Activated CD8-positive, alpha-beta memory T cell treated with anti-CD3 and anti-CD28 coated beads, Interleukin-2, amount 50 U/mL, for 1 hour (primary cell): Measurements from ENCODE around the gene NAGA.

Experiments
- DNase-seq: peaks from one replicate; pipeline ENCODE4 v3.0.0-alpha.2; 2020; ENCODE audit errors: extremely low read depth

NAGA gene

DNA sequence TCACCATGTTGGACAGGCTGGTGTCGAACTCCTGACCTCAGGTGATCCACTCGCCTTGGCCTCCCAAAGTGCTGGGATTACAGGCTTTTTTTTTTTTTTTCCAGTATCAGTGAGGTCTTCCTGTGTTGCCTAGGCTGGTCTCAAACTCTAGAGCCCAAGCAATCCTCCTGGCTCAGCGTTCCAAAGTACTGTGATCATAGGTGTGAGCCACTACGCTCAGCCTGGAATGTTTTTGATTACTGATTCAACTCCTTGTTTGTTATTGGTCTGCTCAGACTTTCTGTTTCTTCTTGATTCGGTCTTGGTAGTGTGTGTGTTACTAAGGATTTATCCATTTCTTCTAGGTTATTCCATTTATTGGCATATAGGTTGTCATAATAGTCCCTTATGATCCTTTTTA, 31.3 kb downstream of the NAGA start:
- DNase-seq, result no peak

DNA sequence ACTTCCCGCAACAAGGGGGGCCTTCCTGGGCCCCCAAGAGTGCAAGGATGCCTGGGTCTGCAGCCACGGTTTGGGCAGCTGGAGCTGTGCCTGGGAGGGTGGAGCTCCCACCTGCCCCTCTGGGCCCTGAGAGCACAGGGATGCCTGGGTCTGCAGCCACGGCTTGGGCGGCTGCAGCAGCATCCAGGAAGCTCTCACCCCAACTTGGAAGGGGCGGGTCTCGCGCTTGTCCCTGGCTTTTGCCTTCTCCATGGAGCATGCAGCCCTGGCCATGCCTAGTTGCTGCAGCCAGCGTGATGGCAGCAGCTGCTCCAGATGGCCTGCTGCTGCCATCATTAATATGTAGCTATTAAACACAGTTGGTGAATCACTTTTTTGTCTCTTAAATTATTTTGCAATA, 35.4 kb downstream of the NAGA start:
- no peak for DNase-seq

DNA sequence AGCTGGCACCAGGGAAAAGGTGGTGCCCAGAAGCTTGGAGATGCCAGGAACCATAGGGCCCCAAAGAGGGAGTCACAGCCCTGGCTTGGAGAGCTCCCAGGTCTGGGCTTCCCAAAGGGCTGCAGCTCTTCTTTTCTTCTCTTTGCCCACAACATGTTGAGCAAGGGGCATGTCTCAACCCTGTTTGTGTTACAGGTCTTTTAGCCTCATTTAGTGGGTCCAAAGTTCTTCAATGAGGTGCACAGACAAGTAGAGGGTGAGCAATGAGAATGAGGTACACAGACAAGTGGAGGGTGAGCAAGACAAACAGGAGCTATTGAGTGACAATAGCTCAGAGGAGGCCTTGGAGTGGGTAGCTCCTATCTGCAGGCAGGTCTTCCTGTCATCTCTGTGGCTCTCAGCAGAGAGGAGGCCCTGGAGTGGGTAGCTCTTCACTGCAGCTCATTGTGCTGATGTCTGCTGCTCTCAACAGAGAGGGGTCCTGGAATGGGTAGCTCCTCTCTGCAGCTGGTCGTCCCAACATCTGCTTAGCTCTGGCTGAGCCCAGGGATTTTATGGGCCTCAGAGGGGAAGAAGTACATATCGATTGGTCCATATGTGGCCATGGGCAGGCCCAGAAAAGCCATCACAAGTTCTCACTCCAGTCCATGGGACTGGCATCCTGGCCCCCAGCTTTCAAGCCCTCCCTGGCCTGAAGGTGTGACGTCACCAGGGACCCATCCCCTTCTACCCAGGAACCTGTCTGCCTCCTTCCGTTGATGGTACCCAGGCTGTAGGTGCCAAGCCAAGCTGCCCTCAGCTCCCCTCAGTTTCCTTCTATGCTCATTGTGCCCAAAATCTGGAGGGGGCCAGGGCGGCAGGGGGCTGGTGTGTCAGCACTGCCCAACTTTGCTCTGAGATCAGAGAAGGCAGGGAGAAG, 37.1 kb downstream of the NAGA start:
- DNase-seq, result no peak

DNA sequence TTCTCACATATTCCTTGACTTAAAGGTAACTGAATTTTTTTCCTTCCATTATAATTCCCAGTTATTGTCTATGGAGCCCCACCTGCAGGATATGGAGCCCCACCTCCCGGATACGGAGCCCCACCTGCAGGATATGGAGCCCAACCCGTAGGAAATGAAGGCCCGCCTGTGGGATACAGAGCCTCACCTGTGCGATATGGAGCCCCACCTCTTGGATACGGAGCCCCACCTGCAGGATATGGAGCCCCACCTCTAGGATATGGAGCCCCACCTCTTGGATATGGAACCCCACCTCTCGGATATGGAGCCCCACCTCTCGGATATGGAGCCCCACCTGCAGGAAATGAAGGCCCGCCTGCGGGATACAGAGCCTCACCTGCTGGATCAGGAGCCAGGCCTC, 43.9 kb downstream of the NAGA start:
- no peak for DNase-seq

DNA sequence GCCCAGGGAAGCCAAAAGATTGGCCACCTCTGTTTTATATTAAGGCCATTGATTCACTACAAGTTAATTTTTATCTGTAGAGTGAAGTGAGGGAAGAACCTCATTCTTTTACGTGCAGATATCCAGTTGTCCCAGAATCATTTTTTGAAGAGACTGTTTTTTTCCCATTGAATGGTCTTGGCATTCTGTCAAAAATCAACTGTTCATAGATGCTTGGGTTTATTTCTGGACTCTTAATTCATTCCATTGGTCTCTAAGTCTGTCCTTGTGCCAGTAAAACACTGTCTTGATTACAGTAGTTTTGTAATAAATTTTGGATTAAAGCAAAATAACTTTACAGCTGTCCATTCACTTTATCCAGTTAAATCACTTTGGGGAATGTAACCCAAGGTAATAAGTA, 45.2 kb downstream of the NAGA start:
- no peak for DNase-seq

DNA sequence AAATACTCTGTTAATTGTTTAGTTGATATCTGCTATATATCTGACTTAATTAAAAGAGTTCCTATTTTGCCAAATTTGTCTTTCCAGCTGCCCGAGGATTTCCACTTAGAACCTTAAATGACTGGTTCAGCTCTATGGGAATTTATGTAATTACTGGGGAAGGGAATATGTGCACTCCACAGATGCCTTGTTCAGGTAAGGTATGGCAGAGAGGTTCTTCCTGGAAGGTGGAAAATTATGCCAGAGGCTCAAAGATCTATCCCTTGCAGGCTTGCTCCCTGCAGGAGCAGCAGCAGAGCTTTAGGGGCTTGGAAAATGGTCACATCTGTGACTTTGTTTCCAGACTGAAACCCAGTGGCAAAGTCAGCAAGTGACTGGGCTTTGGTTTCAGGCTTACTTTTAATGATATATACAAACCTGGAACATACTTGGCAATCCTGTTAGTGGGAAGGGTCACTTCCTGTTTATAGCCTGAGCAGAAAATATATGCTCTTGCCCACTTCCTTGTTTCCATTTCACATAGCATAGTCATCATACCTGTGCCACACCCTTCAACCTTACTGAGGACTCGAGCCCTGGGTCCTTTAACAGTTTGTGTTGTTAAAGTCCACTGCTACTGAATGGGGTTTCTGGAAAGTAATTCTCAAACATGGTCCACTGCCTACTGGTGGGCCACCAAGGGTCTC, 48.3 kb downstream of the NAGA start:
- no peak for DNase-seq

DNA sequence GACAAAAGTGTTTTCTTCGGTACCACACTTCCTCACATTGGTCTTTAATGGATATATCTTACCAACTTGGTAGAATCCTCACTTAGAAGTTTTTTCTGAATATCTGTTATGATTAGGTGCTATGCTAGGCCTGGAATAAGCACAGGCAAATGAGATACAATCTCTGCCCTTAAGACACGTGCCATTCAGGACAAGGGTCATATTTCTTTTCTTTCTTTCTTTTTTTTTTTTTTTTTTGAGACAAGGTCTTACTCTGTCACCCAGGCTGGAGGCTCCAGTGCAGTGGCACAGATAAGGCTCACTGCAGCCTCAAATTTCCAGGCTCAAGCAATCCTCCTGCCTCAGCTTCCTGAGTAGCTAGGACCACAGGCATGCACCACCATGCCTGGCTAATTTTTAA, 49.0 kb downstream of the NAGA start:
- no peak for DNase-seq

DNA sequence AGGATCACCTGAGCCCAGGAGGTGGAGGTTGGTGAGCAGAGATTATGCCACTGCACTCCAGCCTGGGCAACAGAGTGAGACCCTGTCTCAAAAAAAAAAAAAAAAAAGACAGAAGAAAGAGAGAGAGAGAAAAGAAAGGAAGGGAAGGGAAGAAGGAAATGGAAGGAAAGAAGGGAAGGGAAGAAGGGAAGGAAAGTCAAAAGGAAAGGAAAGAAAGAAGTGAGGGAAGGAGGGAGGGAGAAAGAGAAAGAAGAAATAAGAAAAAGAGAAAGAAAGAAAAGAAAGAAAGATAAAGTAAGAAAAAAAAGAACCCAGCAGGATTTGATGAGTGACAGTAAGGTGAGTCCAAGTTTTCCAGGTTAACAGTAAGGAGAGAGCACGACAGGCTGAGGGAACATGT, 52.4 kb downstream of the NAGA start:
- no peak for DNase-seq

DNA sequence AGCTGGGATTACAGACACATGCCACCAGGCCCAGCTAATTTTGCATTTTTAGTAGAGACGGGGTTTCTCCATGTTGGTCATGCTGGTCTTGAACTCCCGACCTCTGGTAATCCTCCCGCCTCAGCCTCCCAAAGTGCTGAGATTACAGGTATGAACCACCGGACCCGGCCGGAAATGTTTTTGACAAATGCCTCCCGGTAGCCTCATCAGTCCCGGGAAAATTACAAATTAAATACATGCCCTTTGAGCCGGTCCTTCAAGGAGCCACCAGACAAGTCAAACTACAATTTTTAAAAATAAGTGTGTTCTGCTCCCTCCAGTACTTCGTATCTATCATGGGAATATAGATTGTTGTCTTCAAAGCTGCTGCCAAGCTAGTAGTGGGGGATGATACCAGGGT, 54.5 kb downstream of the NAGA start:
- no peak for DNase-seq

DNA sequence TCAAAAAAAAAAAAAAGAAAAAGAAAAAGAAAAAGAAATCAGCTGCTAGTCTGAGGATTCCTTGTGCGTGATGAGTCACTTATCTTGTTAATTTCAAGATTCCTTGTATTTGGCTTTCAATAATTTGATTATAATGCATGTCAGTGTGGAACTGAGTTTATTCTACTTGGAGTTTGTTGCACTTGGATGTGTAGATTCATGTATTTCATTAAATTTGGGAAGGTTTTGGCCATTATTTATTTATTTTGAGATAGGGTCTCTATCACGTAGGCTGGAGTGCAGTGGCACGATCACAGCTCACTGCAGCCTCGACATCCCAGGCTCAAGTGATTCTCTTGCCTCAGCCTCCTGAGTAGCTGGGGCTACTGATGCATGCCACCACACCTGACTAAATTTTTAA, 57.2 kb downstream of the NAGA start:
- no peak for DNase-seq

DNA sequence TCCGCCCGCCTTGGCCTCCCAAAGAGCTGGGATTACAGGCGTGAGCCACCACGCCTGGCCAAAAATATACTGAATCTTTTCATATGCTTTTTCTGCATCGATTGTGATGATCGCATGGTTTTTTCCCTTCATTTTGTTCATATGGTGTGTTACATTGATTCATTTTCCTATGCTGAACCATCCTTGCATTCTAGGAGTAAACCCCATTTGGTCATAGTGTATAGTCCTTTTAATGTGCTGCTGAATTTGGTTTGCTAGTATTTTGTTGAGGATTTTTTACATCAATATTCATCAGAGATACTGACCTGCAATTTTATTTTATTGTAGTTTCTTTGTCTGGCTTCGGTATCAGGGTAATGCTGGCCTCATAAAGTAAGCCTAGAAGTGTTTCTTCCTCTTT, 59.8 kb downstream of the NAGA start:
- no peak for DNase-seq
